GM12864 (cell line): ENCODE measurements around the gene TMEM132D.

Experiments
- DNase-seq: peaks from one replicate; pipeline ENCODE4 v3.0.0-alpha.2; 2011; ENCODE audit warnings: low read depth
- H3K4me3 ChIP-seq: 2 replicates; pipeline ENCODE4 v1.5.1; 2011; ENCODE audit warnings: mild to moderate bottlenecking, low read depth, low read length, control low read depth
- CTCF ChIP-seq: IDR thresholded peaks from 2 replicates; pipeline ENCODE4 v1.5.1; 2011; ENCODE audit warnings: low read depth, mild to moderate bottlenecking, moderate library complexity, low read length, control low read depth, inconsistent platforms; ENCODE audit errors: missing control alignments

TMEM132D gene

GRCh38 chr12:129211862-129212630 is 691.8 kb downstream of the TMEM132D start:
- no peak for TF ChIP-seq CTCF
- no peak overlapping the region for H3K4me3 ChIP-seq
- no peak for DNase-seq

- no peak for TF ChIP-seq CTCF
- DNase-seq: no peak
- no peak overlapping the region for H3K4me3 ChIP-seq
Measured at GRCh38 chr12:129208566-129208965, 695.3 kb downstream of the TMEM132D start.

DNA sequence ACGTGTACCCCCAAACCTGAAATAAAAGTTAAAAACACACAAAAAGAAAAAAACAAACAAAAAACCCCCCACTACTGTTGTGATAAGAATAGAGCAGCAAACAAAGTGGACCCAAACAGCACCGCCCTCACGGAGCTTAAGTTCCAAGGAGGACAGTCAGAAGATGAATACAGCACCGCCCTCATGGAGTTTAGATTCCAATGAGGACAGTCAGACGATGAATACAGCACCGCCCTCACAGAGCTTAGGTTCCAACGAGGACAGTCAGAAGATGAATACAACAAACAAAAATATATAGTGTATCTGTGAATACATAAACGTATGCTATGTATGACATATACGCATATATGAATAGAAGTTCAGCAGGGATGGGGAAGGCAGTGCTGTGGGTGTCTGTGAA is 696.7 kb downstream of the TMEM132D start:
- no peak overlapping the region for H3K4me3 ChIP-seq
- DNase-seq: no peak
- TF ChIP-seq CTCF: no peak

- no peak for TF ChIP-seq CTCF
- no peak overlapping the region for H3K4me3 ChIP-seq
- no peak for DNase-seq
Measured at GRCh38 chr12:129203456-129203855, 700.4 kb downstream of the TMEM132D start.

DNA sequence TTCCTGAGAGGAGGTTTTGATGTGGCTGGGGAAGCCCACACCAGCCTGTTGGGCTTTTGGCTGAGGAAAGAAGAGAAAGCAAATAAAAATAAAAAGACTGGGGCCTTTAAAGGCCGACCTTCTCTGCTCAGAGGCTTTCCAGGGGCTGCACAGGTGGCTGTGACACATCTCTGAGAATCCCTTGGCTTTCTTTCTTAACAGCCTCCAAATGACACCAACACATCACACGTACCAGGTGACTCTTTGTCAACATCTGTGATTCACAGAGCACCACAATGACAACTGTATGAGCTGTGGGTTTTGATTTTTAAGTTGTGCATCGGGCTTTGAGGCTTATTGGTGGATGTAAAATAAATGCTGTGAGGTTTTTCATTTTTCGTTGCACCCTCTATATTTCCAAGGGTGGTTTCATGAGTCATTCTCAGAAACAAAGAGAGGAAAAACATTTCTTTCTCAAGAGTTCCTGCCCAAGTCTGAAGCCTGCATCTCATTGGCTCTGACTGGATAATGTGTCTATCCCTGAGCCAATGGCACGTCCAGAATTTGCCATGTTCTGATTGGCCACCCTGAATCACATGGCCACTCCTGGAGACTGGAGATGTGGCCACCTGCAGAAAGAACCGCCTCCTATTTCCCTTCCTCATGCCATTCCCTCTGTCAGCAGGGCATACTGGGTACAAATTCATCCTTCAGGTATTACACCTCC is 701.6 kb downstream of the TMEM132D start:
- no peak overlapping the region for H3K4me3 ChIP-seq
- no peak for DNase-seq
- TF ChIP-seq CTCF: no peak

GRCh38 chr12:129201029-129201428 is 702.8 kb downstream of the TMEM132D start:
- H3K4me3 ChIP-seq: no peak overlapping the region
- DNase-seq: no peak
- no peak for TF ChIP-seq CTCF
